ENCODE results near the gene IGSF22. TPM values are rescaled to one million over a fixed set of nuclear protein-coding genes. Genes with fewer than 3 reads are reported as not detected.

IGSF22 gene
- polyA plus RNA-seq, 1 donor (not counting 4 experiments of a cell fraction or from before 2014, with no cell fraction given), result 0.01 TPM

- dilution Hi-C loops (cut with MboI; ENCODE audit: extremely low pct_ligation_motif_present, low sequenced_read_pairs), result no loop called here
- no peak overlapping the region for H3K27ac ChIP-seq (ENCODE audit: control insufficient read depth, insufficient read depth, low read length)
- TF ChIP-seq, protein P1, sequence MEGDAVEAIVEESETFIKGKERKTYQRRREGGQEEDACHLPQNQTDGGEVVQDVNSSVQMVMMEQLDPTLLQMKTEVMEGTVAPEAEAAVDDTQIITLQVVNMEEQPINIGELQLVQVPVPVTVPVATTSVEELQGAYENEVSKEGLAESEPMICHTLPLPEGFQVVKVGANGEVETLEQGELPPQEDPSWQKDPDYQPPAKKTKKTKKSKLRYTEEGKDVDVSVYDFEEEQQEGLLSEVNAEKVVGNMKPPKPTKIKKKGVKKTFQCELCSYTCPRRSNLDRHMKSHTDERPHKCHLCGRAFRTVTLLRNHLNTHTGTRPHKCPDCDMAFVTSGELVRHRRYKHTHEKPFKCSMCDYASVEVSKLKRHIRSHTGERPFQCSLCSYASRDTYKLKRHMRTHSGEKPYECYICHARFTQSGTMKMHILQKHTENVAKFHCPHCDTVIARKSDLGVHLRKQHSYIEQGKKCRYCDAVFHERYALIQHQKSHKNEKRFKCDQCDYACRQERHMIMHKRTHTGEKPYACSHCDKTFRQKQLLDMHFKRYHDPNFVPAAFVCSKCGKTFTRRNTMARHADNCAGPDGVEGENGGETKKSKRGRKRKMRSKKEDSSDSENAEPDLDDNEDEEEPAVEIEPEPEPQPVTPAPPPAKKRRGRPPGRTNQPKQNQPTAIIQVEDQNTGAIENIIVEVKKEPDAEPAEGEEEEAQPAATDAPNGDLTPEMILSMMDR (optimal IDR thresholded peaks at IDR 0.05 in 1 of 3, IDR thresholded peaks at IDR 0.05 in 1 of 3, conservative IDR thresholded peaks at IDR 0.05 in 1 of 3; ENCODE audit: extremely low read depth in 1 of 3, insufficient read depth in 2 of 3, low read length in 3 of 3), result no peak
- TF ChIP-seq EZH2 (IDR thresholded peaks at IDR 0.05; ENCODE audit: low read length), result no peak
Observed at GRCh38 chr11:18773681-18774080, 47.7 kb upstream of the IGSF22 start.

GRCh38 chr11:18773104-18773503 is 47.1 kb upstream of the IGSF22 start:
- FAIRE-seq (no peak), DNase-seq (ENCODE audit: low read depth, low spot score) (no peak)
- Histone ChIP-seq H4K20me1 (ENCODE audit: control insufficient read depth, extremely low read depth, insufficient read depth, low read length) (no peaks in the 10 kb centered on the region), H3K36me3 (ENCODE audit: control insufficient read depth in 2 of 2, extremely low read depth in 1 of 2, insufficient read depth in 2 of 2, low read length in 2 of 2) (no peaks in the 10 kb centered on the region), H3K79me2 (ENCODE audit: control insufficient read depth, insufficient read depth, low read length) (no peaks in the 10 kb centered on the region), H2AFZ (ENCODE audit: control insufficient read depth, low read length) (no peak overlapping the region), H3K4me3 (ENCODE audit: control insufficient read depth in 2 of 3, extremely low read depth in 1 of 3, insufficient read depth in 2 of 3, low read depth in 1 of 3, low read length in 3 of 3) (no peak overlapping the region), H3K4me2 (ENCODE audit: control insufficient read depth, extremely low read depth, insufficient read depth, low read depth, low read length) (no peak overlapping the region), H3K27ac (ENCODE audit: control insufficient read depth, insufficient read depth, low read length) (no peak overlapping the region), H3K9ac (ENCODE audit: control insufficient read depth, extremely low read depth, insufficient read depth, low read length) (no peak overlapping the region), H3K27me3 (ENCODE audit: control insufficient read depth, extremely low read depth, insufficient read depth, low read length) (peaks cover 6% of the 10 kb centered on the region), H3K9me1 (ENCODE audit: control insufficient read depth, extremely low read depth, insufficient read depth, low read length) (no peaks in the 10 kb centered on the region), H3K4me1 (ENCODE audit: control insufficient read depth, extremely low read depth, insufficient read depth, low read length) (no peaks in the 10 kb centered on the region), H3K9me3 (ENCODE audit: control insufficient read depth, low read depth, low read length) (no peaks in the 10 kb centered on the region)
- TF ChIP-seq, protein P1 (optimal IDR thresholded peaks at IDR 0.05 in 1 of 3, IDR thresholded peaks at IDR 0.05 in 1 of 3, conservative IDR thresholded peaks at IDR 0.05 in 1 of 3; ENCODE audit: extremely low read depth in 1 of 3, insufficient read depth in 2 of 3, low read length in 3 of 3), result no peak
- TF ChIP-seq EZH2 (IDR thresholded peaks at IDR 0.05; ENCODE audit: low read length), result no peak
- dilution Hi-C loops (cut with MboI; ENCODE audit: extremely low pct_ligation_motif_present, low sequenced_read_pairs), result no loop called here

More at GRCh38 chr11:18773681-18774080, 47.7 kb upstream of the IGSF22 start:
- Histone ChIP-seq H3K36me3 (ENCODE audit: control insufficient read depth in 2 of 2, extremely low read depth in 1 of 2, insufficient read depth in 2 of 2, low read length in 2 of 2) (no peaks in the 10 kb centered on the region), H3K79me2 (ENCODE audit: control insufficient read depth, insufficient read depth, low read length) (no peaks in the 10 kb centered on the region), H3K4me1 (ENCODE audit: control insufficient read depth, extremely low read depth, insufficient read depth, low read length) (no peaks in the 10 kb centered on the region), H3K4me2 (ENCODE audit: control insufficient read depth, extremely low read depth, insufficient read depth, low read depth, low read length) (no peak overlapping the region), H3K4me3 (ENCODE audit: control insufficient read depth in 2 of 3, extremely low read depth in 1 of 3, insufficient read depth in 2 of 3, low read depth in 1 of 3, low read length in 3 of 3) (no peak overlapping the region), H4K20me1 (ENCODE audit: control insufficient read depth, extremely low read depth, insufficient read depth, low read length) (no peaks in the 10 kb centered on the region), H3K9ac (ENCODE audit: control insufficient read depth, extremely low read depth, insufficient read depth, low read length) (no peak overlapping the region), H3K9me1 (ENCODE audit: control insufficient read depth, extremely low read depth, insufficient read depth, low read length) (no peaks in the 10 kb centered on the region), H3K9me3 (ENCODE audit: control insufficient read depth, low read depth, low read length) (no peaks in the 10 kb centered on the region), H3K27me3 (ENCODE audit: control insufficient read depth, extremely low read depth, insufficient read depth, low read length) (peaks cover 6% of the 10 kb centered on the region), H2AFZ (ENCODE audit: control insufficient read depth, low read length) (no peak overlapping the region)
- FAIRE-seq (no peak), DNase-seq (ENCODE audit: low read depth, low spot score) (no peak)
